ENCODE data around the gene SLC9A9.
"Not testable (repeated sequence)": the region's sequence is repeated elsewhere in the genome, so short reads cannot be mapped to it uniquely, and the experiment has no call there.

Gene SLC9A9

DNA sequence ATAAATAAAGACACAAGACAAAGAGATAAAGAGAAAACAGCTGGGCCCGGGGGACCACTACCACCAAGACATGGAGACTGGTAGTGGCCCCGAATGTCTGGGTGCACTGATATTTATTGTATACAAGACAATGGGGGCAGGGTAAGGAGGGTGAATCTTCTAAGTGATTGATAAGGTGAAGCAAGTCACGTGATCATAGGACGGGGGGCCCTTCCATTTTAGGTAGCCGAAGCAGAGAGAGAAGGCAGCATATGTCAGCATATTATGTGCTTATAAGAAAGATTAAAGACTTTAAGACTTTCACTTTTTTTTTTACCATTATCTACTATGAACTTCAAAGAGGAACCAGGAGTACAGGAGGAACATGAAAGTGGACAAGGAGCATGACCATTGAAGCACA lies 25.3 kb upstream of the SLC9A9 start:
- H3K4me1 ChIP-seq (ENCODE audit: insufficient read depth, low read length); H3K4me3 ChIP-seq (ENCODE audit: low read depth in 1 of 2, low read length in 2 of 2); H3K27ac ChIP-seq (ENCODE audit: low read depth, low read length); H3K36me3 ChIP-seq (ENCODE audit: insufficient read depth, low read length); H3K9ac ChIP-seq (ENCODE audit: low read length); H3K9me3 ChIP-seq (ENCODE audit: low read length); H3K27me3 ChIP-seq (ENCODE audit: control insufficient read depth in 1 of 2, insufficient read depth in 2 of 2, low read length in 2 of 2): not testable (repeated sequence)

DNA sequence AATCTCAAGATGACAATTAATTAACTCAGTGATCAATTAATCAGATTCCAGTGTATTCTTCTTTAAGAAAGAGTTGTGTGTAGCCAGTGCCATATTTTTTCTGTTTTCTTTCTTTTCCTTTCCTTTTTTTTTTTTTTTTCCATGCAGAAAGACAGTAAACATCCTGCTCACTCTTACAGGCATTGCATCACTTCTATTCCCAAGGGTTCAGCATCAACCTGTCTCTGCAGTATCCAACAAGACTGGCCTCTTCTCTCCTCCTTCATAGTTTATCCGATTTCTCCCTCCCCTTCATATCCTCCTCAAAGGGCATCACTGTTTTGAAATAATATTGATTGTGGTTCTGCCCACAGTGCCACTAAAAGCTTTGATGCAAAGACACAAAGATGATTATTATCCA lies 17.0 kb upstream of the SLC9A9 start:
- H3K36me3 ChIP-seq (ENCODE audit: insufficient read depth, low read length) = no peaks in the 10 kb centered on the region
- H3K27ac ChIP-seq (ENCODE audit: low read depth, low read length) = no peak overlapping the region
- no peak overlapping the region for H3K9ac ChIP-seq (ENCODE audit: low read length)
- no peaks in the 10 kb centered on the region for H3K9me3 ChIP-seq (ENCODE audit: low read length)
- H3K4me1 ChIP-seq (ENCODE audit: insufficient read depth, low read length) = no peaks in the 10 kb centered on the region
- no peaks in the 10 kb centered on the region for H3K27me3 ChIP-seq (ENCODE audit: control insufficient read depth in 1 of 2, insufficient read depth in 2 of 2, low read length in 2 of 2)
- H3K4me3 ChIP-seq (ENCODE audit: low read depth in 1 of 2, low read length in 2 of 2) = no peak overlapping the region

DNA sequence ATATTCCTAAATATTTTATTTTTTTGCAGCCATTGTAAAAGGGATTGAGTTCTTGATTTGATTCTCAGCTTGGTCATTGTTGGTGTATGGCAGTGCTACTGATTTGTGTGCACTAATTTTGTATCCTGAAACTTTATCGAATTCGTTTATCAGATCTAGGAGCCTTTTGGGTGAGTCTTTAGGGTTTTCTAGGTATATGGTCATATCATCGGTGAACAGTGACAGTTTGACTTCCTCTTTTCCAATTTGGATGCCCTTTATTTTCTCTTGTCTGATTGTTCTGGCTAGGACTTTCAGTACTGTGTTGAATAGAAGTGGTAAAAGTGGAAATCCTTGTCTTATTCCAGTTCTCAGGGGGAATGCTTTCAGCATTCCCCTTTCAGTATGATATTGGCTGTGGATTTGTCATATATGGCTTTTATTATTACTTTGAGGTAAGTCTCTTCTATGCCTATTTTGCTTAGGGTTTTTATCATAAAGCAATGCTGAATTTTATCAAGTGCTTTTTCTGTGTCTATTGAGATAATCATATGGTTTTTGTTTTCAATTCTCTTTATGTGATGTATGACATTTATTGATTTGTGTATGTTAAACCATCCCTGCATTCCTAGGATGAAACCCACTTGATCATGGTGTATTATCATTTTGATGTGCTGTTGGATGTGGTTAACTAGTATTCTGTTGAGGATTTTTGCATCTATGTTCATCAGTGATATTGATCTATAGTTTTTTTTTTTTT lies 11.4 kb upstream of the SLC9A9 start:
- no peaks in the 10 kb centered on the region for H3K9me3 ChIP-seq (ENCODE audit: low read length)
- no peaks in the 10 kb centered on the region for H3K4me1 ChIP-seq (ENCODE audit: insufficient read depth, low read length)
- H3K27me3 ChIP-seq (ENCODE audit: control insufficient read depth in 1 of 2, insufficient read depth in 2 of 2, low read length in 2 of 2) = no peaks in the 10 kb centered on the region
- no peak overlapping the region for H3K4me3 ChIP-seq (ENCODE audit: low read depth in 1 of 2, low read length in 2 of 2)
- H3K27ac ChIP-seq (ENCODE audit: low read depth, low read length) = no peak overlapping the region
- no peaks in the 10 kb centered on the region for H3K36me3 ChIP-seq (ENCODE audit: insufficient read depth, low read length)
- no peak overlapping the region for H3K9ac ChIP-seq (ENCODE audit: low read length)

DNA sequence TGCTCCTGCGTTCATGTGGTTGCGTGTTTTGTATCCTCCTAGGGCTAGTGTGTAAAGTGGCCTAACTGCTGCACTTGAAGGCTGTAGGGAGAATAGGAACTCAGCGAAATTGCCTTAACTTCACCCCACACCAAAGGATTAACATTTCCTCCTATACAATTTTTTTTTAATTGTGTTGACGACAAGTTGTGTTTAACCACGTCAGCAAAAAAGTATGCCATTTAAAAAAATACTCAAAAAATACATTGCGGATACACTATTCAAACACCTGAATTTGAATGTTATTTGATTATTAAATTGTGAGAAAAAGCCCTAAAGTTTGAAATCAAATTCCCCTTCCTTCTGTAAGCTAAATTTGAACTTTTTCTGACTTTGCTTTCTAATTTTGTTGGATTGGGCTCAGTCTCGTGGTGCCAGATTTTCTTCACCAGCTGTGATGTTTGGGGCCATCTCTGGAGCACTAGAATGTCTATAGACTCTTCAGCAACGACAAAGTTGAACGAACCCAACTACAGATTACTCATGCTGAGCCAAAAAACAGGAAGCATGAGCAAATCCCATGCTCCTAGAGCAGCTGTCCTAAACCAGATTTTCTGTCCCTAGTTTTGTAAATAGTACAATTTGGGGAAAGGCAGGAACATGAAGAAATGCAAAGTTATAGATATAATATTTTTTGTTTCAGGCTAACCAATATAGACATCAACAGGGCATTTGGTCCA lies 8.1 kb upstream of the SLC9A9 start:
- H3K27me3 ChIP-seq (ENCODE audit: control insufficient read depth in 1 of 2, insufficient read depth in 2 of 2, low read length in 2 of 2) = no peaks in the 10 kb centered on the region
- H3K4me3 ChIP-seq (ENCODE audit: low read depth in 1 of 2, low read length in 2 of 2) = no peak overlapping the region
- H3K9me3 ChIP-seq (ENCODE audit: low read length) = no peaks in the 10 kb centered on the region
- H3K27ac ChIP-seq (ENCODE audit: low read depth, low read length) = no peak overlapping the region
- no peak overlapping the region for H3K9ac ChIP-seq (ENCODE audit: low read length)
- no peaks in the 10 kb centered on the region for H3K36me3 ChIP-seq (ENCODE audit: insufficient read depth, low read length)
- no peaks in the 10 kb centered on the region for H3K4me1 ChIP-seq (ENCODE audit: insufficient read depth, low read length)

DNA sequence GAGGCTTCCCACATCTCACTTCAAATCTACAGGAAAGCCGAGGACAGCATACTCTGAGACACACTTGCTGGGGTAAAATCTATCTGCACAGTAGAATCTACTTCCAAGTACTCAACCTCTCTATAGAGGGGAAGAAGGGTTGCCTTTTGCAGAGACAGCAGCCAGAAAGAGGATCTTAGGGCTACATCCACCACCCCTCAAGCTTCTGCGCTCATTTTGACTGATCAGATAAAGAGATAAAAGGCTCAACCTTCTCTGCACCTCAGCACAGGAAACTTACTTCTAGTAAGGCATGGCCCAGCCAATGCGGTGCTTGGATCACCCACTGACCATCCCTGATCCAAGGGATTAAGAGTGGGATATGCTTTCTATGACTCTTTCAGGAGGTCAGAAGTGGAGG lies 6.9 kb upstream of the SLC9A9 start:
- Histone ChIP-seq H3K4me3 (ENCODE audit: low read depth in 1 of 2, low read length in 2 of 2) (no peak overlapping the region), H3K9me3 (ENCODE audit: low read length) (no peaks in the 10 kb centered on the region), H3K27ac (ENCODE audit: low read depth, low read length) (no peak overlapping the region), H3K36me3 (ENCODE audit: insufficient read depth, low read length) (no peaks in the 10 kb centered on the region), H3K4me1 (ENCODE audit: insufficient read depth, low read length) (no peaks in the 10 kb centered on the region), H3K9ac (ENCODE audit: low read length) (no peak overlapping the region), H3K27me3 (ENCODE audit: control insufficient read depth in 1 of 2, insufficient read depth in 2 of 2, low read length in 2 of 2) (no peaks in the 10 kb centered on the region)

DNA sequence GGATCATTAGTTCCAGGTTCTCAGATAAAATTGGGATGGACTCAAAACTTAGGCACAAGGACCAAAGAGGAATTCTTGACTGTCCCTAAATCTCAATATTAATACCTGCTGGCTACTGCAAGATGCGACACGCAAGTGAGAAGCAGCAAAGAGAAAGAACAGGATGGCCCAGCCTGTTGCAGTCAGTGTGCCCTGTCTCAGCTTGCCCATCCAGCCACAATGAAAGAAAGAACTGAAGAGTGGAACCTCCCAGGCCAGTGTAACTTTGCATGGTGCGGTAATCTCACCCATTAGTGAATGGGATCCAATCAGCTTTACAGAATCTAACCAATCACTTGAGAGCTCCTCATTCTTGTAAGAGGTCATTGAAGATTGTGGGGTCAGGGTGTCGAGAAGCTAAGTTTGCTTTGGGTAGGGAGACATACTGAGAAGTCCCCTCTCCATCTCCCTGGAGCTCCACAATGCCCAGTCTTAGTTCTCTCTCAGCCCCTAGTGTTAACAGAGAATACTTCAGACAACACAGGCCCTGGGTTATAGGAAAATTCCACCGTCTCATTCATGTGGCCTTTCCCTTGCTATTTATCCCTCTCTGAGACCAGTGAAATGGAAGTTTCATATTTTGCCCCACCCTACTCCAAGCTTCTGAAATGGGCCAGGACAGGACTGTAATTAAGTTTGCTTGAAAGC lies 3.2 kb upstream of the SLC9A9 start:
- Histone ChIP-seq H3K36me3 (ENCODE audit: insufficient read depth, low read length) (no peaks in the 10 kb centered on the region), H3K9me3 (ENCODE audit: low read length) (no peaks in the 10 kb centered on the region), H3K4me3 (ENCODE audit: low read depth in 1 of 2, low read length in 2 of 2) (no peak overlapping the region), H3K27ac (ENCODE audit: low read depth, low read length) (no peak overlapping the region), H3K4me1 (ENCODE audit: insufficient read depth, low read length) (peaks cover 10% of the 10 kb centered on the region), H3K27me3 (ENCODE audit: control insufficient read depth in 1 of 2, insufficient read depth in 2 of 2, low read length in 2 of 2) (no peaks in the 10 kb centered on the region), H3K9ac (ENCODE audit: low read length) (no peak overlapping the region)

DNA sequence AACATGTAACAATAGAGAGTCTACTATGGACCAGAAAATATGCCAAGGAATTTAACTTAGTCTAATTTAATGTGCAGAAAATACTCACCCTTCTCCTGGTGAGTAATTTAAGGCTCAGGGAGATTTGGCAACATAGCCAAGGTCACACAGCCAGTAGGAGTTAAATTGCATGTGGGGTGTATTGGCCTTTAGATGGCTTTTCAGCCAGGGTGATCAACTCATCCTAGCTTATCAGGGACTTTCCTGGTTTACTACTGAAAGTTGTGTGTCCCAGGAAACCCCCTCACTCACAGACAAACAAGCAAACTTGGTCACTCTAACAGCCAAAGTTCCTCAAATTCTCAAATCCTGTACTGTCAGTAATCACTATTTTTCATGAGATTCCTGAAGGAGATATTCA lies 2.6 kb upstream of the SLC9A9 start:
- no peak overlapping the region for H3K27ac ChIP-seq (ENCODE audit: low read depth, low read length)
- no peak overlapping the region for H3K4me3 ChIP-seq (ENCODE audit: low read depth in 1 of 2, low read length in 2 of 2)
- no peak overlapping the region for H3K9ac ChIP-seq (ENCODE audit: low read length)
- H3K36me3 ChIP-seq (ENCODE audit: insufficient read depth, low read length) = no peaks in the 10 kb centered on the region
- H3K9me3 ChIP-seq (ENCODE audit: low read length) = no peaks in the 10 kb centered on the region
- H3K4me1 ChIP-seq (ENCODE audit: insufficient read depth, low read length) = peaks cover 10% of the 10 kb centered on the region
- no peaks in the 10 kb centered on the region for H3K27me3 ChIP-seq (ENCODE audit: control insufficient read depth in 1 of 2, insufficient read depth in 2 of 2, low read length in 2 of 2)

DNA sequence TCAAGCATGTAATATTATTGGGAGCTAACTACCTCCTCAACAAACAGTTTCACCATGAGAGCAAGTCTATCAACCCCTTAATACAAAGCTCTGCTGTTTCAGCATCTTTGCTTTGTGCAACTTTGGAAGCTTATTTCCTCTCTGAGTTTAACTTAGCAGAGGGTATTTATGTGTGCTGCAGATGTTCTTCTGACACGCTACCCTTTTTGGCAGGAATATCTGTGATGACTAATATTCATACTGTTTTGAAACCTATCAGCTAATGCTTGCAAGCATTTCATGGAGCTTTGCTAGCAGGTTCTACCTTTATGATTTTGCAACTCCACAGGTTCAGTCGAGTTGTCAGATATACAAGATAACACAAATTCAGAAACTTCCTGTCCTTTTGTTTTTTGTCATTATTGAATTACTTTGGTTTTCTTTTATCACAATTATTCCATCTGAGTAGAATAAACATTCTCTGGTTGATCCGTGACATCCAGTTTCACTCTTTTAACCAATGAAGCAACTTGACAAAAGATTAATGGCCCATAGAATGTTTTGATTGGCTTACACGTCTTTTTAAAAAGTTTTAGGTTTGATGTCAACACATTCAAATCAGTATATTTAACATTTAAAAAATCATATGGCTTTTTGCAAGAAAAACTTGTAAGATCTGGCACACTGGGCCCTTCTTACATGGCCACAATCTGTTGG lies 1.7 kb upstream of the SLC9A9 start:
- H3K9ac ChIP-seq (ENCODE audit: low read length) = no peak overlapping the region
- no peak overlapping the region for H3K27ac ChIP-seq (ENCODE audit: low read depth, low read length)
- H3K36me3 ChIP-seq (ENCODE audit: insufficient read depth, low read length) = no peaks in the 10 kb centered on the region
- no peaks in the 10 kb centered on the region for H3K27me3 ChIP-seq (ENCODE audit: control insufficient read depth in 1 of 2, insufficient read depth in 2 of 2, low read length in 2 of 2)
- no peak overlapping the region for H3K4me3 ChIP-seq (ENCODE audit: low read depth in 1 of 2, low read length in 2 of 2)
- no peaks in the 10 kb centered on the region for H3K9me3 ChIP-seq (ENCODE audit: low read length)
- peaks cover 10% of the 10 kb centered on the region for H3K4me1 ChIP-seq (ENCODE audit: insufficient read depth, low read length)

DNA sequence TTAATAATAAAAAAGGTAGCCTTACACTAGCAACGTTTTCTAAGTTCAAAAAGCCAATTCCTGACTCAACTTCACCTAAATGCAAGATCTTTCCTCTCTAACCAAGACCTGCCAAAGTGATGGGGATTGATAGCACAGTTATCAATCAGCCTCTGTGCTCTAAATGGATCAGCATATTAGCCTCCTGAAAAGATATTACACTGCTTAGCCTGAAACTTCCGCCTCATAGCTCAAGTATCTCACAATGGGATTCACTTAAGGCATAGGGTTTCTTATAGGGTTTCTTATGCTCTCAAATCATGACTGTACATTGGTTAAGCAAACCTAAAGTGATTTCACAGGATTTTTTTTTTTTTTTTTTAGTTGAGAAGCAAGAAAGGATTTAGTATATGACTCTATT lies 436 bp upstream of the SLC9A9 start:
- no peaks in the 10 kb centered on the region for H3K36me3 ChIP-seq (ENCODE audit: insufficient read depth, low read length)
- peaks cover 10% of the 10 kb centered on the region for H3K4me1 ChIP-seq (ENCODE audit: insufficient read depth, low read length)
- no peaks in the 10 kb centered on the region for H3K27me3 ChIP-seq (ENCODE audit: control insufficient read depth in 1 of 2, insufficient read depth in 2 of 2, low read length in 2 of 2)
- no peak overlapping the region for H3K27ac ChIP-seq (ENCODE audit: low read depth, low read length)
- H3K9me3 ChIP-seq (ENCODE audit: low read length) = no peaks in the 10 kb centered on the region
- H3K9ac ChIP-seq (ENCODE audit: low read length) = peak overlapping the region; percentile 36
- H3K4me3 ChIP-seq (ENCODE audit: low read depth in 1 of 2, low read length in 2 of 2) = peak overlapping the region; percentile 75 to 94

DNA sequence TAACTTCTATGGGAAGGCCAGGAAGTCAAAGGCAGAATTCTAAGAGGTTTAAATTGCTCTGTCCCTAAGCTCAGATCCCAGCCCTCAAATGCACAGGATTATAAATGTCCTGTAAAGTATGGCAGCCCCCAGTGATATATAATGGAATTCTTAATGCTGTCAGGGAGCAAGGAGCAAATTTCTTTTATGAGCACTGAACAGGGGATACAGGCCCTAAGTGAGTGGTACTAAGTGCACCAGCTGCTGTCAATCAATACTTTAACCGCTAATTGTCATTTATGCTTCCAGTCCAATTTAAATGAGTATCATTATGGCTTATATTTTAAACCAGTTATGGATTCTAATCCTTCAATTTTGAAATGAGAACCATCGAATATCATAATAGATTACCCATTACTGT lies 4.7 kb downstream of the SLC9A9 start:
- Histone ChIP-seq H3K27me3 (ENCODE audit: control insufficient read depth in 1 of 2, insufficient read depth in 2 of 2, low read length in 2 of 2) (no peaks in the 10 kb centered on the region), H3K4me1 (ENCODE audit: insufficient read depth, low read length) (peaks cover 24% of the 10 kb centered on the region), H3K9me3 (ENCODE audit: low read length) (no peaks in the 10 kb centered on the region), H3K27ac (ENCODE audit: low read depth, low read length) (no peak overlapping the region), H3K9ac (ENCODE audit: low read length) (no peak overlapping the region), H3K4me3 (ENCODE audit: low read depth in 1 of 2, low read length in 2 of 2) (no peak overlapping the region), H3K36me3 (ENCODE audit: insufficient read depth, low read length) (no peaks in the 10 kb centered on the region)

DNA sequence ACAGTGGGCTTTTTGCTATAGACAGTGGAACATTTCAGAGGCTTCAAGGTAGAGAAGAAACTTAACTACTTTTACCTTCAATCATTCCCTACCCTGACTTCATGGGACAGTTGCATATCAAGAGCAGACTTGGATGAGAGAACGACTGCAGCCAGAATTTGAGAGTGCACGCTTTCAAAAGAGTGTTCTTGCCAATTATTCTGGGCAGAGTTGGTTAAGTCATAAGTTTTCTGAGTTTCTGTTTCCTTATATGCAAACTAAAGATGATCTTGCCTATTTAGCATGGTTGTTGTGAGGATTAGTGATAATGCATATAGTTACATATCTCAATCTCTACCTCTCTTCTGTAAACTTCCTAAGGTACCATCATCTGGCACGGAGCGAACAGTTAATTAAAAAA lies 7.6 kb downstream of the SLC9A9 start:
- no peak overlapping the region for H3K9ac ChIP-seq (ENCODE audit: low read length)
- no peak overlapping the region for H3K4me3 ChIP-seq (ENCODE audit: low read depth in 1 of 2, low read length in 2 of 2)
- H3K36me3 ChIP-seq (ENCODE audit: insufficient read depth, low read length) = no peaks in the 10 kb centered on the region
- H3K9me3 ChIP-seq (ENCODE audit: low read length) = no peaks in the 10 kb centered on the region
- no peak overlapping the region for H3K27ac ChIP-seq (ENCODE audit: low read depth, low read length)
- H3K27me3 ChIP-seq (ENCODE audit: control insufficient read depth in 1 of 2, insufficient read depth in 2 of 2, low read length in 2 of 2) = no peaks in the 10 kb centered on the region
- H3K4me1 ChIP-seq (ENCODE audit: insufficient read depth, low read length) = peaks cover 18% of the 10 kb centered on the region
